ENCODE results near the gene GLYATL3. TPM values are rescaled to one million over a fixed set of nuclear protein-coding genes. Genes with fewer than 3 reads are reported as not detected.
"Not testable (repeated sequence)": the region's sequence is repeated elsewhere in the genome, so short reads cannot be mapped to it uniquely, and the experiment has no call there.

GLYATL3 gene
- total and polyA plus RNA-seq, 7 experiments from 2014 or later = not detected

- H3K9me3 ChIP-seq (ENCODE audit: control insufficient read depth in 2 of 3, low read length in 3 of 3); H3K4me1 ChIP-seq (ENCODE audit: control insufficient read depth in 2 of 2, insufficient read depth in 2 of 2, low read length in 2 of 2); H3K4me3 Mint-ChIP-seq; H3K4me1 Mint-ChIP-seq; H3K4me3 ChIP-seq (ENCODE audit: low read length); H3K27ac Mint-ChIP-seq; POLR2A ChIA-PET; CTCF ChIA-PET; H3K9me3 Mint-ChIP-seq; H3K27ac ChIP-seq (ENCODE audit: low read depth, low read length); DNase-seq; intact Hi-C loops (cut with micrococcal nuclease); ATAC-seq; H3K27me3 Mint-ChIP-seq; H3K36me3 ChIP-seq (ENCODE audit: control insufficient read depth in 2 of 3, insufficient read depth in 3 of 3, low read length in 3 of 3); H3K27me3 ChIP-seq (ENCODE audit: control insufficient read depth in 2 of 2, insufficient read depth in 2 of 2, low read length in 2 of 2): not testable (repeated sequence)
- H3K36me3 Mint-ChIP-seq = peaks cover 7 to 48% (median 16%) of the 10 kb centered on the region in 5 donors
Measured at GRCh38 chr6:49481846-49482245, 17.9 kb upstream of the GLYATL3 start.

- H3K4me1 ChIP-seq (ENCODE audit: control insufficient read depth in 2 of 2, insufficient read depth in 2 of 2, low read length in 2 of 2); H3K4me3 ChIP-seq (ENCODE audit: low read length); H3K27me3 Mint-ChIP-seq; CTCF ChIA-PET; H3K27ac ChIP-seq (ENCODE audit: low read depth, low read length); DNase-seq; H3K4me3 Mint-ChIP-seq; ATAC-seq; POLR2A ChIA-PET; H3K36me3 ChIP-seq (ENCODE audit: control insufficient read depth in 2 of 3, insufficient read depth in 3 of 3, low read length in 3 of 3); H3K27ac Mint-ChIP-seq; H3K27me3 ChIP-seq (ENCODE audit: control insufficient read depth in 2 of 2, insufficient read depth in 2 of 2, low read length in 2 of 2); H3K9me3 ChIP-seq (ENCODE audit: control insufficient read depth in 2 of 3, low read length in 3 of 3); H3K9me3 Mint-ChIP-seq; intact Hi-C loops (cut with micrococcal nuclease); H3K4me1 Mint-ChIP-seq: not testable (repeated sequence)
- H3K36me3 Mint-ChIP-seq = peaks cover 7 to 50% (median 20%) of the 10 kb centered on the region in 5 donors
Measured at GRCh38 chr6:49483380-49483779, 16.3 kb upstream of the GLYATL3 start.

- H3K4me3 Mint-ChIP-seq = no peak overlapping the region
- Histone ChIP-seq H3K9me3 (ENCODE audit: control insufficient read depth in 2 of 3, low read length in 3 of 3) (no peaks in the 10 kb centered on the region), H3K27ac (ENCODE audit: low read depth, low read length) (no peak overlapping the region), H3K27me3 (ENCODE audit: control insufficient read depth in 2 of 2, insufficient read depth in 2 of 2, low read length in 2 of 2) (no peaks in the 10 kb centered on the region), H3K4me1 (ENCODE audit: control insufficient read depth in 2 of 2, insufficient read depth in 2 of 2, low read length in 2 of 2) (no peaks in the 10 kb centered on the region), H3K4me3 (ENCODE audit: low read length) (no peak overlapping the region), H3K36me3 (ENCODE audit: control insufficient read depth in 2 of 3, insufficient read depth in 3 of 3, low read length in 3 of 3) (peaks cover 0 to 7% (median 0%) of the 10 kb centered on the region in 3 experiments)
- POLR2A ChIA-PET = no interaction called here
- CTCF ChIA-PET = no interaction called here
- intact Hi-C loops (cut with micrococcal nuclease) = no loop called here
- no peaks in the 10 kb centered on the region for H3K27me3 Mint-ChIP-seq
- H3K27ac Mint-ChIP-seq = no peak overlapping the region
- peaks cover 6 to 74% (median 24%) of the 10 kb centered on the region in 5 donors for H3K36me3 Mint-ChIP-seq
- ATAC-seq = no peak
- no peak for DNase-seq
- H3K9me3 Mint-ChIP-seq = no peaks in the 10 kb centered on the region
- H3K4me1 Mint-ChIP-seq = no peaks in the 10 kb centered on the region
Measured at GRCh38 chr6:49490633-49491032, 9.1 kb upstream of the GLYATL3 start.

- no peak for ATAC-seq
- Mint-ChIP-seq H3K27ac (no peak overlapping the region), H3K4me3 (no peak overlapping the region), H3K36me3 (peaks cover 0 to 27% (median 4%) of the 10 kb centered on the region in 5 donors), H3K27me3 (peaks cover 0 to 6% (median 0%) of the 10 kb centered on the region in 5 donors), H3K4me1 (no peaks in the 10 kb centered on the region), H3K9me3 (no peaks in the 10 kb centered on the region)
- Histone ChIP-seq H3K4me3 (ENCODE audit: low read length) (no peak overlapping the region), H3K4me1 (ENCODE audit: control insufficient read depth in 2 of 2, insufficient read depth in 2 of 2, low read length in 2 of 2) (no peaks in the 10 kb centered on the region), H3K27ac (ENCODE audit: low read depth, low read length) (no peak overlapping the region), H3K27me3 (ENCODE audit: control insufficient read depth in 2 of 2, insufficient read depth in 2 of 2, low read length in 2 of 2) (no peaks in the 10 kb centered on the region), H3K9me3 (ENCODE audit: control insufficient read depth in 2 of 3, low read length in 3 of 3) (no peaks in the 10 kb centered on the region), H3K36me3 (ENCODE audit: control insufficient read depth in 2 of 3, insufficient read depth in 3 of 3, low read length in 3 of 3) (no peaks in the 10 kb centered on the region)
- ChIA-PET CTCF (no interaction called here), POLR2A (no interaction called here)
- DNase-seq = no peak
- intact Hi-C loops (cut with micrococcal nuclease) = no loop called here
Measured at GRCh38 chr6:49497304-49497703, 2.4 kb upstream of the GLYATL3 start.

- no peaks in the 10 kb centered on the region for H3K4me1 ChIP-seq (ENCODE audit: control insufficient read depth in 2 of 2, insufficient read depth in 2 of 2, low read length in 2 of 2)
- H3K9me3 ChIP-seq (ENCODE audit: control insufficient read depth in 2 of 3, low read length in 3 of 3) = no peaks in the 10 kb centered on the region
- DNase-seq (no peak), ATAC-seq (no peak)
- no peak overlapping the region for H3K27ac Mint-ChIP-seq
- H3K27me3 ChIP-seq (ENCODE audit: control insufficient read depth in 2 of 2, insufficient read depth in 2 of 2, low read length in 2 of 2) = no peaks in the 10 kb centered on the region
- H3K4me3 Mint-ChIP-seq = no peak overlapping the region
- POLR2A ChIA-PET = no interaction called here
- peaks cover 0 to 15% (median 0%) of the 10 kb centered on the region in 5 donors for H3K36me3 Mint-ChIP-seq
- no peaks in the 10 kb centered on the region for H3K9me3 Mint-ChIP-seq
- H3K27me3 Mint-ChIP-seq = peaks cover 0 to 11% (median 5%) of the 10 kb centered on the region in 5 donors
- H3K4me1 Mint-ChIP-seq = no peaks in the 10 kb centered on the region
- no peak overlapping the region for H3K4me3 ChIP-seq (ENCODE audit: low read length)
- CTCF ChIA-PET = no interaction called here
- no peak overlapping the region for H3K27ac ChIP-seq (ENCODE audit: low read depth, low read length)
- intact Hi-C loops (cut with micrococcal nuclease) = no loop called here
- H3K36me3 ChIP-seq (ENCODE audit: control insufficient read depth in 2 of 3, insufficient read depth in 3 of 3, low read length in 3 of 3) = no peaks in the 10 kb centered on the region
Measured at GRCh38 chr6:49499126-49499525, 597 bp upstream of the GLYATL3 start.

- POLR2A ChIA-PET = no interaction called here
- H3K4me3 Mint-ChIP-seq = no peak overlapping the region
- H3K27ac Mint-ChIP-seq = no peak overlapping the region
Measured at GRCh38 chr6:49504666-49505065, 4.9 kb downstream of the GLYATL3 start.

GRCh38 chr6:49506569-49507111 lies 6.9 kb downstream of the GLYATL3 start:
- intact Hi-C loops (cut with micrococcal nuclease) = no loop called here
- Histone ChIP-seq H3K27ac (ENCODE audit: low read depth, low read length) (no peak overlapping the region), H3K36me3 (ENCODE audit: control insufficient read depth in 2 of 3, insufficient read depth in 3 of 3, low read length in 3 of 3) (no peaks in the 10 kb centered on the region), H3K9me3 (ENCODE audit: control insufficient read depth in 2 of 3, low read length in 3 of 3) (no peaks in the 10 kb centered on the region), H3K4me3 (ENCODE audit: low read length) (no peak overlapping the region), H3K27me3 (ENCODE audit: control insufficient read depth in 2 of 2, insufficient read depth in 2 of 2, low read length in 2 of 2) (no peaks in the 10 kb centered on the region), H3K4me1 (ENCODE audit: control insufficient read depth in 2 of 2, insufficient read depth in 2 of 2, low read length in 2 of 2) (no peaks in the 10 kb centered on the region)
- H3K27ac Mint-ChIP-seq = no peak overlapping the region
- no peak overlapping the region for H3K4me3 Mint-ChIP-seq
- no peak for ATAC-seq
- no peaks in the 10 kb centered on the region for H3K36me3 Mint-ChIP-seq
- no peaks in the 10 kb centered on the region for H3K4me1 Mint-ChIP-seq
- DNase-seq = no peak
- ChIA-PET POLR2A (no interaction called here), CTCF (interaction anchor here (0.6 kb wide), 1 partner anchor 27 kb away, joined by 4 read pairs; no protein-coding TSS in a partner anchor)
- H3K9me3 Mint-ChIP-seq = peaks cover 0 to 2% (median 0%) of the 10 kb centered on the region in 11 donors
- H3K27me3 Mint-ChIP-seq = peaks cover 6 to 25% (median 19%) of the 10 kb centered on the region in 5 donors

More at GRCh38 chr6:49504666-49505065, 4.9 kb downstream of the GLYATL3 start:
- CTCF ChIA-PET = no interaction called here
- no peaks in the 10 kb centered on the region for H3K9me3 ChIP-seq (ENCODE audit: control insufficient read depth in 2 of 3, low read length in 3 of 3)
- H3K27me3 ChIP-seq (ENCODE audit: control insufficient read depth in 2 of 2, insufficient read depth in 2 of 2, low read length in 2 of 2) = no peaks in the 10 kb centered on the region
- H3K4me1 ChIP-seq (ENCODE audit: control insufficient read depth in 2 of 2, insufficient read depth in 2 of 2, low read length in 2 of 2) = no peaks in the 10 kb centered on the region
- peaks cover 0 to 2% (median 0%) of the 10 kb centered on the region in 11 donors for H3K9me3 Mint-ChIP-seq
- ATAC-seq (no peak), DNase-seq (no peak)
- H3K27ac ChIP-seq (ENCODE audit: low read depth, low read length) = no peak overlapping the region
- H3K4me3 ChIP-seq (ENCODE audit: low read length) = no peak overlapping the region
- no peaks in the 10 kb centered on the region for H3K36me3 ChIP-seq (ENCODE audit: control insufficient read depth in 2 of 3, insufficient read depth in 3 of 3, low read length in 3 of 3)
- H3K4me1 Mint-ChIP-seq = no peaks in the 10 kb centered on the region
- intact Hi-C loops (cut with micrococcal nuclease) = no loop called here
- H3K36me3 Mint-ChIP-seq = no peaks in the 10 kb centered on the region
- peaks cover 0 to 24% (median 19%) of the 10 kb centered on the region in 5 donors for H3K27me3 Mint-ChIP-seq
